Activated CD4-positive, CD25-positive, alpha-beta regulatory T cell treated with anti-CD3 and anti-CD28 coated beads, Interleukin-2, amount 50 U/mL, for 24 hours (primary cell): ENCODE results near the gene SSPN.

ENCODE experiments used
- ATAC-seq, 2 donors: fragments of 150-1000 bp; cut with Tn5 transposase; one replicate each; pipeline ENCODE4 v1.10.0; 2021; ENCODE audit warnings: mild to moderate bottlenecking in 1 of 2, moderate library complexity in 1 of 2

Gene SSPN

GRCh38 chr12:26287671-26288381 is 92.5 kb downstream of the SSPN start:
- no peak for ATAC-seq

GRCh38 chr12:26290565-26290964 is 95.2 kb downstream of the SSPN start:
- ATAC-seq, result no peak

- no peak for ATAC-seq
Observed at GRCh38 chr12:26292596-26292995, 97.2 kb downstream of the SSPN start.

- ATAC-seq, result no peak
Observed at GRCh38 chr12:26293612-26294011, 98.2 kb downstream of the SSPN start.

GRCh38 chr12:26295001-26295400 is 99.6 kb downstream of the SSPN start:
- ATAC-seq, result no peak

GRCh38 chr12:26297396-26298070 is 102.2 kb downstream of the SSPN start:
- no peak for ATAC-seq

- ATAC-seq, result peak; percentile 98
Observed at GRCh38 chr12:26298785-26299621, 103.6 kb downstream of the SSPN start.

- ATAC-seq, result no peak
Observed at GRCh38 chr12:26299751-26300150, 104.4 kb downstream of the SSPN start.
